HepG2 (cell line): Measurements from ENCODE around the gene ADCY9. TPM values are rescaled to one million over a fixed set of nuclear protein-coding genes. Genes with fewer than 3 reads are reported as not detected.

ENCODE experiments used
- ARID4A ChIP-seq: sonication (generic); formaldehyde crosslinking; IDR thresholded peaks from 2 replicates; pipeline ENCODE4 v1.5.0; 2020; ENCODE audit warnings: mild to moderate bottlenecking, missing genetic modification reagents, borderline replicate concordance
- BCL6 ChIP-seq: IDR thresholded peaks from 2 replicates; pipeline ENCODE4 v1.6.1; 2016; ENCODE audit warnings: missing genetic modification reagents, missing compliant biosample characterization
- DPF2 ChIP-seq: sonication (generic); formaldehyde crosslinking; IDR thresholded peaks from 2 replicates; pipeline ENCODE4 v1.4.0; 2020; ENCODE audit warnings: mild to moderate bottlenecking, low read depth, missing genetic modification reagents, borderline replicate concordance
- HOXA7 ChIP-seq: sonication (generic); formaldehyde crosslinking; IDR thresholded peaks from 2 replicates; pipeline ENCODE4 v1.8.1; 2022; ENCODE audit warnings: mild to moderate bottlenecking, missing genetic modification reagents, moderate library complexity
- IRF2 ChIP-seq: IDR thresholded peaks from 2 replicates; pipeline ENCODE4 v1.6.1; 2018; ENCODE audit warnings: missing genetic modification reagents, missing compliant biosample characterization
- KLF13 ChIP-seq: sonication (generic); formaldehyde crosslinking; IDR thresholded peaks from 2 replicates; pipeline ENCODE4 v1.4.0; 2020; ENCODE audit warnings: mild to moderate bottlenecking, missing genetic modification reagents
- MLXIP ChIP-seq: sonication (generic); formaldehyde crosslinking; IDR thresholded peaks from 2 replicates; pipeline ENCODE4 v1.9.0; 2021; ENCODE audit warnings: missing genetic modification reagents, borderline replicate concordance
- PHF5A ChIP-seq: IDR thresholded peaks from one replicate; pipeline ENCODE4 v1.6.1; 2018; ENCODE audit warnings: low read depth, missing genetic modification reagents; ENCODE audit not compliant: unreplicated experiment
- SRSF1 ChIP-seq: fragments of 200-400 bp; formaldehyde crosslinking; optimal IDR thresholded peaks from 2 replicates; pipeline ENCODE3; 2017; ENCODE audit warnings: mild to moderate bottlenecking, low read depth, low read length, moderate library complexity
- TFE3 ChIP-seq: IDR thresholded peaks from 2 replicates; pipeline ENCODE4 v1.6.1; 2016
- ZBTB1 ChIP-seq: sonication (generic); formaldehyde crosslinking; IDR thresholded peaks from 2 replicates; pipeline ENCODE4 v1.4.0; 2020; ENCODE audit warnings: missing genetic modification reagents, borderline replicate concordance
- ZFP41 ChIP-seq: sonication (generic); formaldehyde crosslinking; IDR thresholded peaks from 2 replicates; pipeline ENCODE4 v1.4.0; 2020; ENCODE audit warnings: mild to moderate bottlenecking, missing genetic modification reagents, borderline replicate concordance
- ZNF160 ChIP-seq: sonication (generic); formaldehyde crosslinking; IDR thresholded peaks from 2 replicates; pipeline ENCODE4 v1.8.0; 2022; ENCODE audit warnings: mild to moderate bottlenecking, inconsistent platforms, missing genetic modification reagents
- ZNF17 ChIP-seq: sonication (generic); formaldehyde crosslinking; IDR thresholded peaks from 2 replicates; pipeline ENCODE4 v1.5.0; 2020; ENCODE audit warnings: mild to moderate bottlenecking, missing genetic modification reagents
- ZNF235 ChIP-seq: sonication (generic); formaldehyde crosslinking; IDR thresholded peaks from 2 replicates; pipeline ENCODE4 v1.8.1; 2023; ENCODE audit warnings: mild to moderate bottlenecking, missing genetic modification reagents, borderline replicate concordance
- ZNF276 ChIP-seq: sonication (generic); formaldehyde crosslinking; IDR thresholded peaks from 2 replicates; pipeline ENCODE4 v1.4.0; 2020; ENCODE audit warnings: mild to moderate bottlenecking, low read depth, missing genetic modification reagents
- ZNF562 ChIP-seq: sonication (generic); formaldehyde crosslinking; IDR thresholded peaks from 2 replicates; pipeline ENCODE4 v1.8.0; 2022; ENCODE audit warnings: missing genetic modification reagents, borderline replicate concordance
- ZNF879 ChIP-seq: sonication (generic); formaldehyde crosslinking; IDR thresholded peaks from 2 replicates; pipeline ENCODE4 v1.8.1; 2023; ENCODE audit warnings: missing genetic modification reagents
- polyA plus RNA-seq, 8 experiments: library from polyadenylated mRNA; depleted of rRNA in 3 of 8; stranded (reverse) in 7 of 8; unstranded in 1 of 8; fragments of >200 nt; fragmentation: Illumina TruSeq in 4 of 8; extraction: Trizol in 4 of 8; gene quantifications; 2 replicates each; pipeline versions ENCODE4 v1.2.1 to v1.2.3, GENCODE V29; 2011 to 2016; ENCODE audit warnings: low read depth in 4 of 8, missing spikeins in 1 of 8, mixed read lengths in 1 of 8; ENCODE audit not compliant: insufficient read depth in 1 of 8
- total RNA-seq, 5 experiments: library from RNA; depleted of rRNA; stranded (reverse); fragments of >200 nt; fragmentation: Illumina TruSeq; extraction: Trizol; gene quantifications; 2 replicates each; pipeline ENCODE4 v1.2.3, GENCODE V29; 2016; ENCODE audit warnings: low read depth in 1 of 5

ADCY9 gene
- total and polyA plus RNA-seq, 2 of the 13 experiments (the other 11 are each of a cell fraction or from before 2014, with no cell fraction given): 11.2 to 13.9 TPM

- TF ChIP-seq ARID4A: no peak
- TF ChIP-seq KLF13 (CRISPR knock-in tag): no peak
- TF ChIP-seq ZNF235 (CRISPR knock-in tag): no peak
- no peak for TF ChIP-seq ZNF160 (CRISPR knock-in tag)
- no peak; the same call in 1 of the 2 replicates for TF ChIP-seq IRF2 (CRISPR knock-in tag)
- no peak for TF ChIP-seq DPF2 (CRISPR knock-in tag)
- no peak for TF ChIP-seq ZNF17
- no peak for TF ChIP-seq ZNF562 (CRISPR knock-in tag)
- TF ChIP-seq HOXA7 (CRISPR knock-in tag): no peak
- no peak for TF ChIP-seq BCL6 (CRISPR knock-in tag)
- no peak for TF ChIP-seq PHF5A (CRISPR knock-in tag)
- TF ChIP-seq ZBTB1: no peak
- TF ChIP-seq ZFP41 (CRISPR knock-in tag): no peak
- no peak for TF ChIP-seq ZNF276 (CRISPR knock-in tag)
- TF ChIP-seq TFE3: no peak
- TF ChIP-seq MLXIP (CRISPR knock-in tag): no peak
- TF ChIP-seq ZNF879 (CRISPR knock-in tag): no peak
- no peak for TF ChIP-seq SRSF1
Observed at GRCh38 chr16:4114257-4115208, 1.7 kb downstream of the ADCY9 start (continued).
